ENCODE data around the gene LCTL. TPM values are rescaled to one million over a fixed set of nuclear protein-coding genes. Genes with fewer than 3 reads are reported as not detected.

The LCTL gene
- total and polyA plus RNA-seq, 2 donors (not counting 1 experiment from before 2014, with no cell fraction given): not detected

DNA sequence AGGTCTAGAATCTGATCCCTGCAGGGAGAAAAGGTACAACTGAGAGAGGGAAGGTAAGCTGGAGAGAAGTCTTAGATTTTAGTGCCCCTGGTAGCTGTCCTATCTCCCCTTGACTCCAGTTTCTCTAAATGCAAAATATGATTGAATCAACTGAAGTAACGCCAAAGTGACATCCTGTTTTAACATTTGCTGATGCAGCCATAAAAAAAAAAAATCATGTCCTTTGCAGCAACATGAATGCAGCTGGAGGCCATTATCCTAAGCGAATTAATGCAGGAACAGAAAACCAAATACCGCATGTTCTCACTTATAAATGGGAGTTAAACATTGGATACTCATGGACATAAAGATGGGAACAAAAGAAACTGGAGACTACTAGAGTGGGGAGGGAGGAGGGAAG, 42.4 kb upstream of the LCTL start:
- no peak overlapping the region for H3K9ac ChIP-seq (ENCODE audit: low read length)
- no peak overlapping the region for H2AFZ ChIP-seq (ENCODE audit: insufficient read depth, low read depth, low read length, poor library complexity, severe bottlenecking)
- intact Hi-C loops (cut with micrococcal nuclease): loop anchor here (10.0 kb wide), 1 partner anchor 697 kb away; no protein-coding TSS in a partner anchor
- H3K27me3 ChIP-seq (replicated peaks in 1 of 4; ENCODE audit: control extremely low read depth in 1 of 4, control insufficient read depth in 3 of 4, insufficient read depth in 4 of 4, low read length in 3 of 4): no peaks in the 10 kb centered on the region
- H3K79me2 ChIP-seq (ENCODE audit: control insufficient read depth, insufficient read depth, low read length): no peaks in the 10 kb centered on the region
- ChIA-PET CTCF (interaction anchor here (0.7 to 9.1 kb wide), 4 partner anchors 9 to 244 kb away, joined by 4 to 83 read pairs (median 6); no protein-coding TSS in a partner anchor), POLR2A (interaction anchor here (0.6 kb wide), 1 partner anchor 21 kb away, joined by 7 read pairs; no protein-coding TSS in a partner anchor)
- no peaks in the 10 kb centered on the region for H3K9me3 Mint-ChIP-seq (ENCODE audit: insufficient read depth)
- peaks cover 1 to 4% of the 10 kb centered on the region in 2 donors for H3K4me1 ChIP-seq (ENCODE audit: control insufficient read depth in 2 of 2, insufficient read depth in 2 of 2, low read length in 2 of 2)
- WGBS (ENCODE audit: insufficient coverage): 82% methylated on average over 3 of the region's 3 CpGs
- no peak for ATAC-seq (ENCODE audit: low read depth)
- TF ChIP-seq EZH2 (IDR thresholded peaks at IDR 0.05; ENCODE audit: borderline replicate concordance, insufficient read depth, low read depth, low read length, poor library complexity, severe bottlenecking): no peak
- TF ChIP-seq CTCF (IDR thresholded peaks at IDR 0.05): no peak
- H3K4me2 ChIP-seq (replicated peaks; ENCODE audit: low read depth, low read length, poor library complexity, severe bottlenecking): no peak overlapping the region
- H3K36me3 ChIP-seq (replicated peaks in 1 of 2; ENCODE audit: control extremely low read depth in 1 of 2, control insufficient read depth in 1 of 2, extremely low read depth in 1 of 2, insufficient read depth in 2 of 2, low read length in 1 of 2): no peaks in the 10 kb centered on the region
- peaks cover 3% of the 10 kb centered on the region for H3K4me1 Mint-ChIP-seq
- no peak overlapping the region for H3K4me3 ChIP-seq (ENCODE audit: control extremely low read depth in 1 of 5, extremely low read depth in 1 of 5, insufficient read depth in 1 of 5, low read depth in 2 of 5, low read length in 4 of 5)
- no peak overlapping the region for H3K4me3 Mint-ChIP-seq
- DNase-seq: no peak
- H4K20me1 ChIP-seq (ENCODE audit: control insufficient read depth, insufficient read depth, low read length, poor library complexity, severe bottlenecking): no peaks in the 10 kb centered on the region
- no peak overlapping the region for H3K27ac ChIP-seq (ENCODE audit: low read length in 2 of 2)
- H3K27ac Mint-ChIP-seq: no peak overlapping the region
- no peaks in the 10 kb centered on the region for H3K27me3 Mint-ChIP-seq
- no peaks in the 10 kb centered on the region for H3K9me3 ChIP-seq (ENCODE audit: control extremely low read depth in 1 of 3, control insufficient read depth in 2 of 3, insufficient read depth in 1 of 3, low read length in 2 of 3)

- Histone ChIP-seq H3K4me1 (ENCODE audit: control insufficient read depth in 2 of 2, insufficient read depth in 2 of 2, low read length in 2 of 2) (no peaks in the 10 kb centered on the region), H4K20me1 (ENCODE audit: control insufficient read depth, insufficient read depth, low read length, poor library complexity, severe bottlenecking) (no peaks in the 10 kb centered on the region), H2AFZ (ENCODE audit: insufficient read depth, low read depth, low read length, poor library complexity, severe bottlenecking) (no peak overlapping the region), H3K4me2 (replicated peaks; ENCODE audit: low read depth, low read length, poor library complexity, severe bottlenecking) (no peak overlapping the region), H3K79me2 (ENCODE audit: control insufficient read depth, insufficient read depth, low read length) (no peaks in the 10 kb centered on the region), H3K9ac (ENCODE audit: low read length) (no peak overlapping the region), H3K27me3 (replicated peaks in 1 of 4; ENCODE audit: control extremely low read depth in 1 of 4, control insufficient read depth in 3 of 4, insufficient read depth in 4 of 4, low read length in 3 of 4) (peaks cover 0 to 7% (median 0%) of the 10 kb centered on the region in 4 experiments), H3K4me3 (ENCODE audit: control extremely low read depth in 1 of 5, extremely low read depth in 1 of 5, insufficient read depth in 1 of 5, low read depth in 2 of 5, low read length in 4 of 5) (no peak overlapping the region), H3K9me3 (ENCODE audit: control extremely low read depth in 1 of 3, control insufficient read depth in 2 of 3, insufficient read depth in 1 of 3, low read length in 2 of 3) (no peaks in the 10 kb centered on the region), H3K27ac (ENCODE audit: low read length in 2 of 2) (no peak overlapping the region), H3K36me3 (replicated peaks in 1 of 2; ENCODE audit: control extremely low read depth in 1 of 2, control insufficient read depth in 1 of 2, extremely low read depth in 1 of 2, insufficient read depth in 2 of 2, low read length in 1 of 2) (no peaks in the 10 kb centered on the region)
- 52% methylated on average over 8 of the region's 14 CpGs for WGBS (ENCODE audit: insufficient coverage)
- Mint-ChIP-seq H3K27ac (no peak overlapping the region), H3K9me3 (ENCODE audit: insufficient read depth) (no peaks in the 10 kb centered on the region), H3K4me3 (no peak overlapping the region), H3K4me1 (no peaks in the 10 kb centered on the region), H3K27me3 (peaks cover 14% of the 10 kb centered on the region)
- POLR2A ChIA-PET: no interaction called here
- DNase-seq (peak; percentile 75), ATAC-seq (ENCODE audit: low read depth) (peak; percentile 47)
- intact Hi-C loops (cut with micrococcal nuclease): loop anchor here (2.0 to 10.0 kb wide), 2 partner anchors 299 to 701 kb away; no protein-coding TSS in a partner anchor
- TF ChIP-seq CTCF (IDR thresholded peaks at IDR 0.05) (peak; percentile 82), EZH2 (IDR thresholded peaks at IDR 0.05; ENCODE audit: borderline replicate concordance, insufficient read depth, low read depth, low read length, poor library complexity, severe bottlenecking) (no peak)
- CTCF ChIA-PET: interaction anchor here (0.7 to 9.1 kb wide), 12 partner anchors 9 to 305 kb away, joined by 3 to 83 read pairs (median 5); no protein-coding TSS in a partner anchor
Measured at GRCh38 chr15:66603301-66604179, 37.7 kb upstream of the LCTL start.

All from B cell (primary cell).